ENCODE results near the gene RNF34. TPM values are rescaled to one million over a fixed set of nuclear protein-coding genes. Genes with fewer than 3 reads are reported as not detected.

Gene RNF34
- total RNA-seq, 1 experiment from 2014 or later: 66.4 TPM

DNA sequence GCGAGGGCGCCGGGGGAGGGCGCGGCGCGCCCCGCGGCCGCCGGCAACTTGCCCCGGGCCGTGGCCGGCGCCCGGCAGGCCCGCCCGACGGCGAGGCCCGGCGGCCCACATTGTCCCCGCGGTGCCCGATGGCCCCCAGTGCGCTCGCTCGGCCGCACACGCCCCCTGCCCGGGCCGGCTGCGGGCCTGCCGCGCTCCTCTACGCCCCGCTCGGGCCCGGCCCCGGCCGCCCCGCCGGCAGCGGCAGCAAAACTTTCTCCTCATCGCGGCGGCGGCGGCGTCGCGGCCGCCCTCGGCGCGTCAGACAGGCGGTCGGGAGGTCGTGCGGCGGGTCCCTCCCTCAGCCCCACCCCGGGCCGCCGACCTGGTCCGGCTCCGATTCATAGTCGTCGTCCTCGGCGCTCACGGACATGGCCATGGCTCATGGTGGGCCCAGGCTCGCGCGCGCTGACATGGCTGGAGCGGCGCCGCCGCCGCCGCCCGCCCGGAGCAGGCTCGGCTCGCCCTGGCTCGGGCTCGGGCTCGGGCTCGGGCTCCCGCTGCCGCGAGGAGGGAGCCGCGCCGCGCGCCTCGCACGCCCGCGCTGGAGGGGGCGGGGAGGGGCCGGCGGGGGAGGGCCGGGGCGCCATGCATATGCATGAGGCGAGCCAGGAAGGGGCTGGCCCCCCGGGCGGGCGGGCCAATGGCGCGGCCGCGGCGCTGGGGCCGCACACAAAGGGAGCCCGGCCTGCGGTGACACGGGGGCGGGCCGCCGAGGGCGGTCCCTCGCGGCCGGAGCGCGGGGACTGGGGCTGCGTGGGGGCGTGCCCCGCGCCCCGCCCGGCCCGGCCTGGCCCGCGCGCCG, 67.1 kb downstream of the RNF34 start:
- Histone ChIP-seq H2AK5ac (ENCODE audit: insufficient read length, low read length) (no peak overlapping the region), H2BK20ac (ENCODE audit: low read depth, low read length, poor library complexity, severe bottlenecking) (no peak overlapping the region), H3K4me1 (ENCODE audit: insufficient read depth, low read length) (peaks cover 5% of the 10 kb centered on the region; the same call in 1 of the 2 replicates), H4K8ac (replicated peaks; ENCODE audit: insufficient read length, low read depth, low read length) (no peak overlapping the region), H3K23ac (ENCODE audit: insufficient read length, low read depth, low read length) (no peak overlapping the region), H2BK12ac (ENCODE audit: insufficient read length, low read depth, low read length) (no peak overlapping the region), H3K4me2 (ENCODE audit: insufficient read depth, insufficient read length, low read length) (peak overlapping the region; percentile 36), H3K27me3 (ENCODE audit: insufficient read depth, low read length) (no peaks in the 10 kb centered on the region), H3K56ac (ENCODE audit: insufficient read length, low read depth, low read length) (no peak overlapping the region), H3T11ph (ENCODE audit: low read length) (no peak overlapping the region), H2BK15ac (ENCODE audit: low read depth, low read length) (no peak overlapping the region), H4K20me1 (ENCODE audit: control insufficient read depth, insufficient read depth, insufficient read length) (no peaks in the 10 kb centered on the region), H3K79me1 (ENCODE audit: insufficient read depth, low read depth, low read length, poor library complexity, severe bottlenecking) (peaks cover 15% of the 10 kb centered on the region), H2BK5ac (ENCODE audit: insufficient read length, low read length) (no peak overlapping the region), H3K9ac (ENCODE audit: extremely low read depth, insufficient read length, low read length) (peak overlapping the region; percentile 47), H3K79me2 (ENCODE audit: insufficient read depth, low read length) (peaks cover 12% of the 10 kb centered on the region; the same call in 1 of the 2 replicates), H3K4ac (ENCODE audit: low read depth, low read length) (no peak overlapping the region), H2AFZ (ENCODE audit: low read length) (no peak overlapping the region), H3K14ac (ENCODE audit: insufficient read depth, low read length) (peak overlapping the region; percentile 89), H3K18ac (ENCODE audit: insufficient read length, low read depth, low read length) (peak overlapping the region; percentile 78), H4K5ac (ENCODE audit: insufficient read length, low read depth, low read length) (no peak overlapping the region), H4K91ac (ENCODE audit: insufficient read length, low read depth, low read length) (no peak overlapping the region), H2BK120ac (ENCODE audit: low read depth, low read length, poor library complexity, severe bottlenecking) (no peak overlapping the region), H3K27ac (ENCODE audit: insufficient read length, low read depth, low read length) (no peak overlapping the region), H3K9me3 (ENCODE audit: control insufficient read depth, low read depth, low read length) (no peaks in the 10 kb centered on the region), H3K23me2 (ENCODE audit: insufficient read length, low read depth, low read length, poor library complexity, severe bottlenecking) (peaks cover 7% of the 10 kb centered on the region)
- TF ChIP-seq, protein P1, sequence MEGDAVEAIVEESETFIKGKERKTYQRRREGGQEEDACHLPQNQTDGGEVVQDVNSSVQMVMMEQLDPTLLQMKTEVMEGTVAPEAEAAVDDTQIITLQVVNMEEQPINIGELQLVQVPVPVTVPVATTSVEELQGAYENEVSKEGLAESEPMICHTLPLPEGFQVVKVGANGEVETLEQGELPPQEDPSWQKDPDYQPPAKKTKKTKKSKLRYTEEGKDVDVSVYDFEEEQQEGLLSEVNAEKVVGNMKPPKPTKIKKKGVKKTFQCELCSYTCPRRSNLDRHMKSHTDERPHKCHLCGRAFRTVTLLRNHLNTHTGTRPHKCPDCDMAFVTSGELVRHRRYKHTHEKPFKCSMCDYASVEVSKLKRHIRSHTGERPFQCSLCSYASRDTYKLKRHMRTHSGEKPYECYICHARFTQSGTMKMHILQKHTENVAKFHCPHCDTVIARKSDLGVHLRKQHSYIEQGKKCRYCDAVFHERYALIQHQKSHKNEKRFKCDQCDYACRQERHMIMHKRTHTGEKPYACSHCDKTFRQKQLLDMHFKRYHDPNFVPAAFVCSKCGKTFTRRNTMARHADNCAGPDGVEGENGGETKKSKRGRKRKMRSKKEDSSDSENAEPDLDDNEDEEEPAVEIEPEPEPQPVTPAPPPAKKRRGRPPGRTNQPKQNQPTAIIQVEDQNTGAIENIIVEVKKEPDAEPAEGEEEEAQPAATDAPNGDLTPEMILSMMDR (conservative IDR thresholded peaks at IDR 0.05): no peak
- peak overlapping the region; percentile 52 to 69; a peak in 4 of 5 replicates for H3K4me3 Mint-ChIP-seq
- H3K27me3 Mint-ChIP-seq (ENCODE audit: low read depth): peaks cover 9% of the 10 kb centered on the region
- H3K36me3 Mint-ChIP-seq (ENCODE audit: insufficient read depth in 1 of 3, low read depth in 3 of 3): peaks cover 3 to 8% (median 5%) of the 10 kb centered on the region in 3 experiments; a peak in 6 of 7 replicates
- peaks cover 22 to 24% of the 10 kb centered on the region in 2 experiments for H3K4me1 Mint-ChIP-seq
- no CpG with 5 or more reads among the region's 139 CpGs for WGBS (ENCODE audit: extremely low coverage, insufficient read length, low lambda C conversion rate)
- no peak overlapping the region for H3K27ac Mint-ChIP-seq
- peak; percentile 92 for DNase-seq
- peaks cover 0 to 2% of the 10 kb centered on the region in 2 experiments; a peak in 1 of 5 replicates for H3K9me3 Mint-ChIP-seq

All from H9 (cell line).